ENCODE measurements around the gene ERRFI1.

Gene ERRFI1

DNA sequence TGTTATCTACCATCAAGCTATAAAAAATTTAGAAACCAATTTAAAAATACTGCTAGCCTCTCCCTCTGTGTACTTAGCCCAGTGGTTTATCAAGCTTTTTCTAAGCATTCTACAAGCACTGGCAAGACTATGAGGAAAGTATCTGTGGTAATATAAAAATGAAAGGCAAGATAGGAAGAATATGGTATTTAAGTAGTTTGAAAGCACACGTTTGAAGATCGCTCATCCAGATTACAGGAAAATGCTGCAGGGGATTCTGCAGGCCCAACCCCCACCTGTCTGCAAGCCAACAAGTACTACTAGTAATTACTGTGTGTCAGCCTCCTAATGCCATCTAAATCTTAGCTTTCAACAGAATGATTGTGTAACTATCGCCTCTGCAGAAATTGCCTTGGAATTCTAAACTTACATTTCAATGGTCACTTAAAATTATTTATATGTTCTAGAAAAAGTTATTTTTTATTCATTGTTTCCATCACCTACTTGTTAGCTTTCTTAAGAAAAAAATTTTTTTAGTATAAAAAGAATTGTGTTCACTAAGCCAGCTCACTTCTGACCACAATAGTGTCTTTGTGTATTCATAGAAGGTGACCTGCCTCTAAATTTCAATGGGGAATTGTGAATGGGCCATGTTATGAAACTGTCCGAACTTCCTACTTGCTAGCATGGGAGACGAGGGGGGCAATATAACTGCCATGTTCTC lies 8.5 kb downstream of the ERRFI1 start:
- DNase-seq: no peak

DNA sequence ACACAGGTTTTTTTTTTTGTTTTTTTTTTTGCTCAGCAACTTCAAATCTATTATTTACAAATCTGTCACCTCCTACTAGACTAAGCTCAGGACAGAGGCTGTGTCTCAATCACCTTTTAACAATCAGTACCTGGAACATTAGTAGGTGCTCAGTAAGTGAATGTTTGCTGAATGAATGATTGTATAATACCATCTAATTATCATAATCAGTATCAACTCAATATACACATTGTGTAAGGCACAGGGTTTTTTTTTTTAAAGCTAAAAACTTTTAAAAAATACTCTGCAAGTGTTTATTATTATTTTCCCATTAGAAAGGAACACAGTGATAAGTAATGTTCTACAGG lies 9.2 kb downstream of the ERRFI1 start:
- no peak for DNase-seq

DNA sequence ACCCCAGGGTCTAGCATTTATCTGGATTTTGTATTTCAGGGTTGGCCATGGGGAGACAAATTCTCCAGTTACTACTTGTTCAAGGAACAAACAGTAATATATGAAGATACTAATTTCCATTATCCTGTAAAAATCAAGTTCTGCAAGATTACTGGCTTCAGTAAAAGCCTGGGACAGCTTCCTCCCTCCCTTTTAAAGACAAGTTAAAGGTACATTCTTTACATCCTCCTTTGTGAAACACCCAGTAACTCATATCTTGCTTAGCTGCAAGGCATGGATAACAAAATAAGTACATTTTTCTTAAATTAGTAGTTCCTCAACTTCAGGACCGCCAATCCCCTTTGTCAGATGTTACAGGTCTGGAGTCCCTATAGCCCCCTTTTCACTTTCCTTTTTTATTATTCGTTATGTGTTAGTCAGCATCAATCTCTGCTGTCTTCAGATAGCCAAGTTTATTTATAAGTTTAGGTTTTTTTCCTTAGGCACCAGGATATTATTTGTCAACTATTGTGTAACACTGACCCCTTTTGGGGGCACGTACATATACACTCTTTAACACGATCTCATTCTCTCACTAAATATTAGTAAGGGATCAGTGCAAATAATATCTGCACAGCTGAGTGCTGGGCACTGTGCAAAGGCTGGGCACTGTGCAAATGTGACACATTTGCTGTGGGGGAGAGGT lies 9.8 kb downstream of the ERRFI1 start:
- DNase-seq: no peak

DNA sequence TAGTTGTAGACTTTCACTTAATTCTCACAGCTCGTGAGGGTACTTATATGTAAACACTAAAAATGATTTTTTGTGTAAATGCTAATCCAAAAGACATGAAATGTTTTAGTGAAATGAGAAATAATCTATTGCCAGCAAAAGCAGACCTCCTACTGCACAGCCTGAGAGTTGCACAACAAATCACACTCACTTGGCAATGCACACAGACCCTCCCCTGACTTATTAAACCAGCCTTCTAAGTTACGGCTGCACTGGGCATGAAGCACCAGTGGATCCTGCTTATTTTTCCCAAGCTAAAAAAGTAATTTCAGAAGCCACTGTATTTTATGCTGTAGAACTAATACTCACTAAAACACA lies 10.3 kb downstream of the ERRFI1 start:
- DNase-seq: no peak

DNA sequence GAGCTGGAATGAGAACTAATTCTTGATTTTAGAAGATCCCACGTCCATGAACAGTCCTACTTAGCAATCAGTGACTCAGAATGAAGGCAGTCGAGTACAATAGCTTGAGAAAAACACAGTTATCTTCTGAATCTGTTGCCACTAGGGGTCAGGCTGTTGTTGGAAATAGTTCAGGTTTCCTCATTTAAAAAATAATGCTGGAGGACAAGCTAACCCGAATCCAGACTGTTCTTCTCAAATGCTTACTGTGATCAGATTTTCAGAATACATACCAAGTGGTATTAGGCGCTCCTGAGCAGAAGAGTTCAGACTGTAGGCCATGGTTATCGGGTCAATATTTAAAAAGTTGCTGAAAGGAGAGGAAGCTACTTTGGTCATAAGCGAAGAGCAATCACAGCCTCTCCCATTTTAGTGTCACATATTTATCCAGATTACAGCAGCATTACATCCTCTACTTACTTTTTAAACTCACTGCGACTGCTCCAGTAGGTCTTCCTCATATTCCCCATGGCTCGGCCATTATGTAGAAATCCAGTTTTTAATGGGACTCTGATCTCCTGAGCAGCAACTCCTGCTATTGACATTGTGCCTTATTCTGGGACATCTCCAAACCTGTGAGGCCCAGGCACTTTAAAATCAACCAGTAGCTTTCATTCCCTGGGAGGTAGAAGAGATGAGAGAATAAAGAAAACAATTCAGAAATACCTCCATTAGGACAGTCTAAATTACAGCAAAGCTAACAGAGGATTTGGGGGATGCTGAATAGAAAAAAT lies 10.9 kb downstream of the ERRFI1 start:
- peak; percentile 34 for DNase-seq

DNA sequence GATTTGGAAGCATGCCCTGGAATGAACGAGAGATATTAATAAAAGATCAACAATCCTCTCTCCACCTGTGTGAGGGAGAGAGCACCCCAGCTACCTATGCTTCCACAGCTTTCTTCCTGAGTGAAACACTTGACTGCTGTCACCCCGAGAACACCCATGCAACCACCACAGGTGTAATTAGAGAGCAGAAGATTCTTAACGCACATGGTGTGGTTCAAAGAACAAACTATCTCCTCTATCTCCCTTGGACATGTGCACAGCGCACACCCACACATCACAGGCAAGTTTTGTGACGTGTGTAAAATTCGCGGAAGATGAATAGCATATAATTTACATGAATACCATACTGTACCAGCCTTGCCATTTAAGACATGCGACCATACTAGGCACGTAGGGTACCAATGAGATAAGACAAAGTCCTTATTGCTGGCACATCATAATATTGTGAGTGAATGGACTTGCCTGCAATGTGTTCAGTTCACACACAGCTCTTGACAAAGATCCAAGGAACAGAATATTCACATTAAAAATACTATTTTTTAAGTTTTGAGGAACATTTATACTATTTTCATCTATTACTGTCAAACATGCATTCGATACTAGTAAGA lies 11.6 kb downstream of the ERRFI1 start:
- DNase-seq: no peak

DNA sequence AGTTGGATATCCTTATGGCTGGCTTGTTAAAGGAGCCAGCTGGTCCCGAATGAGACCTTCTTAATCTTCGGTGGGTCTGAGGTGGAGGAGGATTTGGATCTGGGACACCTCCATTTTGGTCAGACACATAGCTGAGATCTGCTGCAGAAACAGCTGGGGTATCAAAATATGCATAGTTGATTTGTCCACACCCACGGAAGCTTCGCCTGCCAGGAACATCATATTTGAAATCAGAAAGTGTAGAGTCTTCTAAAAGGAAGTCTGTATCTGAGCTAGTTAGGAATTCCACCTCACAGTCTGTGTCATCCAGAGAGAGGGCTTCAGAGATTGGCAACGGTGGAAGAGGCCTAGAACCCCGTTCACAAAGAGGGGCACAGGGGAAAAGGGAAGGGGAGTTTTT lies 12.3 kb downstream of the ERRFI1 start:
- DNase-seq: no peak

DNA sequence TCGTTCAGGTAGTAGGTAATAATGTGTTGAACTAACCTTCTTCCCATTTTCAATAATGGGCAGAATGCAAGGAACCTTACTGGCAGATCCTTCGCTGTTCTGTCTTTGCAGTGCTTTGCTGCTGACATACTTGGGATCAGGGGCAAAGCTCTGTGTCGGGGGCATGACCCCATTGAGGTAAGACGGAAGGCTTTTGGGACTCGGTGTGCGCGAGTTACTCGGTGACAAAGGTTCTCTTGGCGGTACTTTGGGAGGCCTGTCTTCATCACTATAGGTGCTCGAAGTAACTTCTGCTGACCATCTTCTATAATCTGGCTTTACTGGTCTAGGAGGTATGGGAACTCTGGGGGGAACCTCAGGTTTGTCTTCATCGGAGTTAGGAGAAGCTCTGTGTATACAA lies 12.7 kb downstream of the ERRFI1 start:
- no peak for DNase-seq

DNA sequence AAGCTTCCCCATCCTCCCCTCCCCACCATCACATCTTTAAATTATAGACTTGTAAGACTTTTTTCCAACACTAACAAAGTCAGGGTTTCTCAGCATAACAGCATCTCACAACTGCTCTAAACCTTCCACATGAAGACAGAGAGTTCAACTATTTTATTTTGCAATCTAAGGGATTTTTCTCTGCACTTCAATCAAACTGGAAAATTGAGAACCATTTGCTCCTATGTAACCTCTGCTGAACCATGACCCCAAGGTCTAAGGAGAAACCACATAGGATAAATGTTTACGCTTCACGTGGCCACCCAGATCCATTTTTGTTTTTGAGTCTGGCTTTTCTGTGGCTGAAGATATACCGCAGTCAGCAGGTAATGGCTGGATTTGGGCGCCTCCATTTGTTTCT lies 13.2 kb downstream of the ERRFI1 start:
- no peak for DNase-seq

DNA sequence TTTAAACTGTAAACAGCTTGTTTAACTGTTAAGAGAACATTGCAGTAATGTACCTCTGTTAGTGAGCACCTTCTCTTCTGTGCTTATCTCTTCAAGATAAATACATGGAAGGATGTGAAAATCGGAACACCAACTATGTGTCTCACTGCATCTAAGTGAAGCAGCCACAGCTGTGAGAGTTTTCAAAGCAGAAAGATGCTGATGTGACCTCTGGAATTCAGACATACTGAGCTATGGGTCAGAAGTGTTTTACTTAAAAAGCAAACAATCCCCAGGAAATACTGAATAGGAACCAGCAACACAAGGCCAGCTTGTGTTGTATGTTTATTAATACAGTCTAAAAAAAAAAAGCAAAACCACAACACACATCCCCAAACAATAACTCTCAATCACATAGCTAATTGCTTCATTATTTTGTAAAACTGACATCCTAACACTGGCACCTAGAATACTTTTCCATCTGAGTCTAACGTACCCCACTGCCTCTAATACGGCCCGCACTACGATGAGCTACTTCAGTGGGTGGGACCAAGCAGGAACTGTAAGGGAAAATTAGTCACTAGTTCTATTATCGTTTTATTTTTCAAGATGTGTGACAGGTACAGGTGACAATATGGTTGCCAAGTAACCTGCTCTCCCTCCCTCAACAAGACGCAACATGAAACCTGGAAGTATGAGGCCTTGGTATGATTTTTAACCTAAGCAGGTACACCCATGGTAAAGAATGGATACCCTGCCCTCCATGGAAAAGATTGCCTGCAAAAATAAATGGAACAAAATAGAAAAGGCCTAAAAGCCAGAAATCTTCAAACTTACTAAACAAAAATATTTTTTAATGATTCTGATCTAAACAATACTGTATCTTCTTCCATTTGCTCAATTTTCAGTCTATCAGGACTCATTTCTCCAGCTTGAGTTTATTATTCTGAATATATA lies 13.9 kb downstream of the ERRFI1 start:
- no peak for DNase-seq

DNA sequence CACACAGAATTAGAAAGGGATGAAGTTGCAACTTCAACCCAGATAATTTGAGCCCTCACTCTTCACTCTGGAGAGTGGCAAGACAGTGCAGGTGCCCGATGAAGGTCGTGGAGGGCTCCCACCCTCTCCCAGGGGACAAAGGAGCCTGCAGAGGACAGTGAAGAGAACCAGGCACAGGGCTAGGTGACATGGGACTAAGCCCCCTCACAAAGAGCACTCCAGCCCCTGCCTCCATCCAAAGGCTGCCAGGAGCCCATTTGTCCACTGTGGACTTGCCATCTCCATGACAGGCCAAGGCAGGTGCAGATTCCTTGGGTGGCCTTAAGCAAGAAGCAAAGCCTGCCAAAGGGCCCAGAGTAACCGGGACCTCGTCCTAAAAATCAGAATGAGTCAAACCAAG lies 15.1 kb downstream of the ERRFI1 start:
- no peak for DNase-seq

DNA sequence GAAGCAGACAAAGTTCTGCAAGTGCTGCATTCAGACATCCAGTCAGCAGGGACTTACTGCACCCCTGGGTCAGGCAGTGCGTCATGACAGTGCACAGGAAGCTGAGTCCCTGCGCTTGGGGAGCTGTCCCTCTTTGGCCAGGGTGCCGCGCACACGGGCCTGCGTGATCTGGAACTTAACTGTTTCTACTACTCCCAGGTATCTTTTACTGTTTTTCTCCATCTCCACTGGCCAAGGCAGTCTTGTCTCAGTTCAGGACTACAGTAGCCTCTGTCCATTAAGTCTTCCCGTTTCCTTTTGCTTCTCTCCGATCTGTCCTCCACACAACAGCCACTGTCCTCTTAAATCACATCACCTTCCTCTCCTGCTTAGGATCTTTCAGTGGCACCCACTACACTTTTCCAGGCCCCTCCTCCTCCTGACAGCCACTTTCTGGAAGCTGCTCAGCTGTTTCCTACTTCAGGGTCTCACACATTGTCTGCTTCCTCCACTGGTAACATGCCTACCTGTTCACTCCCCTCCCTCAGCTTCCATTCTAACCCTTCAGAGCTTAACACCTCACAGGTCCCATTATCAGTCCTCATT lies 15.9 kb downstream of the ERRFI1 start:
- DNase-seq: no peak

DNA sequence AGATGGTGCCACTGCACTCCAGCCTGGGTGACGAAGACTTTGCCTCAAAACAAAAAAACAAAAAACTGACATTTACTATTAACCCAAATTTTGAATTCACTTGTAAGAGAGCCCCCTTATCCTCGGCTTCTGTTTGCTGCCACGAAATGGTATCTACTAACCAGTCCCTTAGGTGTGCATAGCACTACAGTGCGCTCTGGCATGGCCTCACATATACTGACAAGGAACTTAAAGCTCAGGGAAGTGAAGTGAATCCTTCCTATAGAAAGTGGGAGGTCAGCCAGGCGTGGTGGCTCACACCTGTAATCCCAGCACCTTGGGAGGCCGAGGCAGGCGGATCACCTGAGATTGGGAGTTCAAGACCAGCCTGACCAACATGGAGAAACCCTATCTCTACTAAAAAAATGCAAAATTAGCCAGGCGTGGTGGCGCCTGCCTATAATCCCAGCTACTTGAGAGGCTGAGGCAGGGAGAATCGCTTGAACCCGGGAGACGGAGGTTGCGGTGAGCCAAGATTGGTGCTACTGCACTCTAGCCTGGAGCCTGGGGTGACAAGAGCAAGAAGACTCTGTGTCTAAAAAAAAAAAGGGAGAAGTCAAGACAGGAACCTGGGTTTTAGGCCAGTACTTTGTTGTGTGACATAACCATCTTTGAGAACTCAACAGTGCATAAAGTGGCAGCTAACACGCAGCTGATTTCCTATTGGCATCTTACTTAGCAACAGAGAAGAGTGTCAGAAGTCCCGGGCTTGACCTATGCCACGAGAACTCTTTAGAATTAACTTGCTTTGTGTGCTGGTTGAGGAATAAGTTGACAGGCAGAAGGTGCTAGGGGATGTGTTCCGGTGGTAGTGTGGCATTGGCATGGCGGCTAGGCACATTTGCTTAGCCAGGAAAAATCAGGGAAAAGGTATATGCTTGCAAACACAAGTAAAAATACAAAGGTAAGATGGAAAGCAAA lies 16.8 kb downstream of the ERRFI1 start:
- no peak for DNase-seq

DNA sequence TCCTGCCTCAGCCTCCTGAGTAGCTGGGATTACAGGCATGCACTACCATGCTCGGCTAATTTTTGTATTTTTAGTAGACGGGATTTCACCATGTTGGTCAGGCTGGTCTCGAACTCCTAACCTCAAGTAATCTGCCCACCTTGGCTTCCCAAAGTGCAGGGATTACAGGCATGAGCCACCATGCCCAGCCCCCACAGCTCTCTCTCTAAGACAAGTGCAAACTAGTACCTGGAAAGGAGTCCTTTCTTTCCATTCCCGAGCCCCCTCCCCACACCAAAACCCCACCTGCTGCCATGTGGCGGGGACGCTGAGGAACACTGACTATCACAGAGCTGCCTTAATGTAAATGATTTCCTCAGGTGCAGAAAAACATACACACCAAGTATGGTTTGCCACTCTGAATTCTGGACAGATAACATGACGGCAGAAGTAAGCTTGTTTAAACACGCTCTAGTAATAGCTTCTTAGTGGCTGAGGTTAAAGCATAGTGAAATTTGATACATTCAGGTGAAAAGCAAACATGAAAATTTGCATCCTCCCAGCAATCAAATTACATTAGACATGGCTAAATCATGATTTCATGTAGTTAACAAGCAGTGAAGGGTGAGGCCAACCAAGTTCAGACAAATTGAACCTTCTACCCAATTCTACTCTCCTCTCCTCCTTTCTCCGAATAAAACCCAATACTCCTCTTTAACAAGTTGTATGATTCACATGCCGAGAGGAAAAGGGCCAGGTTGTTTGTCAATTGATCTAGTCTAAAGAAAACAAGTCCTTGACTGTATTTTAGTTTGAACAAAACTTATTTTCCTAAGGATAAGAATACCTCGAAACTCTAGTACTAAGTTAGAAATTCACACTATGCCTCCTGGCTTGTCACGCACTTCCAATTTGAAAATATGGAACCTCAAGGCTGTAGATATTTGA lies 19.8 kb downstream of the ERRFI1 start:
- DNase-seq: no peak

DNA sequence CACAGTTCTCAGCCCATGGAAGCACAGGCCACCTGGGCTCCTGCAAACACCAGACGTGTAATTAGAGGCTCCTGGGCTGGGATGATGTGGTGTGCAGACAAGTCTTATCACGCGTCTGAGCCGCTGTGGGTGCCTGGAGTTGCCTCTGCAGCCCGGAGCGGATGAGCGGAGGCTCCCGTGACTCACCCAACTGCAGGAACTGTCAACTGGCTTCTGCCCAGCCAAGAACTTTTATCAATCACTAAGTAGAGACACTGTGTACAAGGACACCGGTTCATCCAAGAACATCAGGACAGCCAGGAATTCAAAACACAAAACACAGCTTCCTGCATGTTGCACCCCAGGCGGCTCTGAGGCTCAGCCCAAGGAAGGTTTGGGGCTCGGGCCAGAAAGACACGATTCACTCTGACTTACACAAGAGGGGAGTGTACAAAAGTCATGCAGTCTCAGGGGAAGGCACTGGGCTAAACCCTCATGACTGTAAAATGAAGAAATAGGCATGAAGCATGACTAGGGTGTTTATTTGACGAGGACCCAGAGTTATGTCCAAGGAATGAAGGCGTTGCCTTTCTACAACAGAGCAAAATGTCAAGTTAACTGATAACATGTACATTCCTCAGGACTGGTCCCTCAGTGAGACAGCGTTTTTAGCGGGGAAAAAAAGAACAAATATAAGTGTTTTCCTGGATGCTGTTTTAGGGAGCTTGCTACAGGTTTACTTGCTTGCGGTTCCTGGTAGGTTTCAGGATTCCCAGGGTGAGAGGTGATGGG lies 21.1 kb downstream of the ERRFI1 start:
- DNase-seq: no peak

DNA sequence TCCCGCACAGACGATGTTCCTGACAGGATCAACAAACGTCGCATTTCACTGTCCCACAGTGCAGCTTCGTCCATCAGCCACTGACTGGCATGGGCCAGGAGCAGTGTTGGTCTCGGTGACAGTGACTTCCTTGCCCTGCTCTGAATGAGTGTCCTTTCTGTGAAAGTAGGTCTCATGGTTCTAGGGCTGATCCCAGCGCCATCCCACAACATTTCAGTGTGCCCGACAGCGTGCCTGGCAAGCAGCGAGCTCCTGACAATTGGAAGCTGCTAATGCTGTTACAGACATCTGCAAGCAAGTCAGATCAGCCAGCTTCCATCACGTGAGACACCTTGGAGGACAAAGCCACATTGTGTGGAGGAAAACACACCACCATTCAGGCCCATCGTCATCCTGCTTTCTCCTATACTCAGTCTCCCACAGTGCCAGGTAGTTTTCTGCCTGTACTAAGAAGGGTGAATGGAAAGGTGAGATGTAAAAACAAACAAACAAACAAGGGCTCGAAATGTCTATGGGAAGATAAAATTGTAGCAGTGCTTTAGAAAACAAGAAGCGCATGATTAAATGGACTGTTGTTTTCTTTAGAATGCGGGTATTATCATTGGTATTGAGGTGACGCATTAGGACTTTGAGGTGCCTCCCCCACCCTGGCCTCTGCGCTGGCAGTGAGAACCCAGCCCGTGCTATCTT lies 21.9 kb downstream of the ERRFI1 start:
- no peak for DNase-seq

DNA sequence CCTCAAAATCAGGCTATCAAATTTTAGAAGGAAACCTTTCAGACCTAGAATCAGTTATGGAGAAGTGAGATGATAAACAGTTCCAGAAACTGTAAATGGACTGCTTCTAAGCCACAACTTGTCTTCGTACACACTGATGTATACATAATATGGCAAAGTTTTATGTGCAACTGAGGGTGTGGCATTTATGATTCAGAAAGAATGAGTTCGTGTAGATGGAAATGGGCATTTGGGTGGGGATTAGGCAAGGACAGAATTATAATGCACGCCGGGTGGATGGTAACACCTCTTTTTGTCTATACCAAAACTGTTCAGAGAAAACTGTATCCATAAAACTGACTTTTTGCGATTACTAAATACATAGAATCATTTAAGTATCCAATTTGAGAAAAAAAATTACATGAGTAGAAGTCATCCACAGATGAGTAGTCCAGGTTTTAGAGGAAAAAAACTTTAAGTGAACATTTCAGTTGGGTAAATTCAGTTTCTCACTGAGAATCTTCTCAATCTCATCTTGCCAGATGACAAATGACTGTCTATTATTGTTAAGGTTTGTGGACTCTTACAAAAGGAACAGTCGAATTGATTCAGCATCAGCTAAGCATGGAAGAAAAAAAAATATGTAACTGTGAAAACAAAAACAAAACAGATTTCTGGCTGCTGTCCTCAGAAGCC lies 22.5 kb downstream of the ERRFI1 start:
- no peak for DNase-seq

DNA sequence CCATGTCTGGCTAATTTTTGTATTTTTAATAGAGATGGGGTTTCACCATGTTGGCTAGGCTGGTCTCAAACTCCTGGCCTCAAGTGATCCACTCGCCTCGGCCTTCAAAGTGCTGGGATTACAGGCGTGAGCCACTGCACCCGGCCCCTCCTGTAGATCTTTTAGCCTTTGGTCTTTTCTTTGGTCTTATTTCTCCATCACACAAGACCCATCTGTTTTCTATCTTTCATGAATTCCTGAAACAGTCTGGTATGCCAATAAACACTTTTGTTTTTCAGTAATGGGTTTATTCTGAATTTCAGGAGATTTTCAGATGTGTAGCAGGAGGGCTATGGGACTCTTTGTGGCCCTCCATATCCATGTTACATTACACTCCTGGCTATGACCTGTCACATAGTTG lies 23.2 kb downstream of the ERRFI1 start:
- DNase-seq: no peak

Data from activated gamma-delta T cell treated with Interleukin-2 at 50 U/mL for 16 hours (primary cell).